Keratinocyte (primary cell): ENCODE results near the gene ATF5. TPM values are rescaled to one million over a fixed set of nuclear protein-coding genes. Genes with fewer than 3 reads are reported as not detected.

Source experiments
- DNase-seq: peaks from one replicate; pipeline ENCODE4 v3.0.0-alpha.2; 2011; ENCODE audit warnings: low read depth, missing footprints, low spot score
- FAIRE-seq: peaks from 2 replicates; lab custom pipeline; 2011; peaks lifted over from hg19 to GRCh38; lab: Jason Lieb, UNC
- H2AFZ ChIP-seq: 2 replicates; pipeline ENCODE4 v1.6.0; 2012; ENCODE audit warnings: low read length, control low read depth, inconsistent platforms; ENCODE audit not compliant: control insufficient read depth
- H3K27ac ChIP-seq: 2 replicates; pipeline ENCODE4 v1.5.1; 2011; ENCODE audit warnings: low read length; ENCODE audit not compliant: control insufficient read depth, insufficient read depth
- H3K27me3 ChIP-seq: 3 replicates; pipeline ENCODE4 v1.6.0; 2011; ENCODE audit warnings: low read length; ENCODE audit not compliant: control insufficient read depth, insufficient read depth; ENCODE audit errors: extremely low read depth
- H3K36me3 ChIP-seq, 2 experiments: 2 replicates in 1 of 2; 3 replicates in 1 of 2; pipeline ENCODE4 v1.5.1; 2011; ENCODE audit warnings: low read length in 2 of 2, mild to moderate bottlenecking in 1 of 2; ENCODE audit not compliant: control insufficient read depth in 2 of 2, insufficient read depth in 2 of 2; ENCODE audit errors: extremely low read depth in 1 of 2
- H3K4me1 ChIP-seq: 3 replicates; pipeline ENCODE4 v1.5.1; 2011; ENCODE audit warnings: low read length; ENCODE audit not compliant: control insufficient read depth, insufficient read depth; ENCODE audit errors: extremely low read depth
- H3K4me2 ChIP-seq: 3 replicates; pipeline ENCODE4 v1.6.0; 2011; ENCODE audit warnings: low read depth, low read length; ENCODE audit not compliant: control insufficient read depth, insufficient read depth; ENCODE audit errors: extremely low read depth
- H3K4me3 ChIP-seq, 3 experiments: fragments of 200-600 bp in 1 of 3; sonication (generic) in 1 of 3; 2 replicates in 2 of 3; 3 replicates in 1 of 3; pipeline ENCODE4 v1.5.1; 2011 to 2016; ENCODE audit warnings: low read length in 3 of 3, mild to moderate bottlenecking in 3 of 3, control low read depth in 2 of 3, inconsistent platforms in 1 of 3, low read depth in 1 of 3, mixed read lengths in 1 of 3, mixed run types in 1 of 3, moderate library complexity in 1 of 3; ENCODE audit not compliant: control insufficient read depth in 2 of 3, insufficient read depth in 2 of 3; ENCODE audit errors: extremely low read depth in 1 of 3
- H3K79me2 ChIP-seq: 2 replicates; pipeline ENCODE4 v1.6.0; 2012; ENCODE audit warnings: low read length; ENCODE audit not compliant: control insufficient read depth, insufficient read depth
- H3K9ac ChIP-seq: 3 replicates; pipeline ENCODE4 v1.6.0; 2011; ENCODE audit warnings: low read length; ENCODE audit not compliant: control insufficient read depth, insufficient read depth; ENCODE audit errors: extremely low read depth
- H3K9me1 ChIP-seq: 3 replicates; pipeline ENCODE4 v1.6.0; 2011; ENCODE audit warnings: low read length; ENCODE audit not compliant: control insufficient read depth, insufficient read depth; ENCODE audit errors: extremely low read depth
- H3K9me3 ChIP-seq: 2 replicates; pipeline ENCODE4 v1.5.1; 2012; ENCODE audit warnings: low read depth, low read length; ENCODE audit not compliant: control insufficient read depth
- H4K20me1 ChIP-seq: 3 replicates; pipeline ENCODE4 v1.6.0; 2011; ENCODE audit warnings: low read length; ENCODE audit not compliant: control insufficient read depth, insufficient read depth; ENCODE audit errors: extremely low read depth
- CTCF ChIP-seq, 3 experiments: IDR thresholded peaks in 1 of 3; conservative IDR thresholded peaks in 1 of 3; optimal IDR thresholded peaks in 1 of 3; 2 replicates in 2 of 3; 3 replicates in 1 of 3; pipeline versions ENCODE3 to v1.5.1; 2011; ENCODE audit warnings: low read length in 3 of 3, mild to moderate bottlenecking in 3 of 3, moderate library complexity in 2 of 3, control low read depth in 1 of 3, inconsistent platforms in 1 of 3; ENCODE audit not compliant: insufficient read depth in 2 of 3; ENCODE audit errors: extremely low read depth in 1 of 3
- EZH2 ChIP-seq: IDR thresholded peaks from one replicate; pipeline ENCODE4 v1.6.1; 2012; ENCODE audit warnings: inconsistent platforms, mild to moderate bottlenecking, low read length, moderate library complexity
- dilution Hi-C: fragments of 300-500 bp; cut with MboI; formaldehyde crosslinking; loops from one replicate; pipeline ENCODE4 v1.7.0; 2020; ENCODE audit warnings: low sequenced_read_pairs; ENCODE audit not compliant: extremely low pct_ligation_motif_present
- polyA plus RNA-seq, 5 experiments: library from polyadenylated mRNA; depleted of rRNA in 3 of 5; stranded (reverse) in 3 of 5; stranded (forward) in 1 of 5; unstranded in 1 of 5; fragments of >200 nt; gene quantifications; 1 replicate in 1 of 5; 2 replicates in 3 of 5; 3 replicates in 1 of 5; pipeline versions ENCODE4 v1.2.1 to v1.2.3, GENCODE V29; 2011 to 2012; ENCODE audit warnings: missing spikeins in 2 of 5, low read depth in 1 of 5, low replicate concordance in 1 of 5

ATF5 gene
- polyA plus RNA-seq, 1 donor (not counting 4 experiments of a cell fraction or from before 2014, with no cell fraction given): 6.0 TPM

- no peak overlapping the region for H3K4me2 ChIP-seq
- H2AFZ ChIP-seq: no peak overlapping the region
- FAIRE-seq (no peak), DNase-seq (no peak)
- no peaks in the 10 kb centered on the region for H3K9me1 ChIP-seq
- H4K20me1 ChIP-seq: no peaks in the 10 kb centered on the region
- peaks cover 0 to 5% of the 10 kb centered on the region in 2 experiments for H3K36me3 ChIP-seq
- no peak overlapping the region for H3K4me3 ChIP-seq
- H3K9me3 ChIP-seq: no peaks in the 10 kb centered on the region
- H3K27me3 ChIP-seq: no peaks in the 10 kb centered on the region
- dilution Hi-C loops: no loop called here
- no peak overlapping the region for H3K9ac ChIP-seq
- peaks cover 6% of the 10 kb centered on the region for H3K79me2 ChIP-seq
- TF ChIP-seq EZH2 (no peak), CTCF (optimal IDR thresholded peaks at IDR 0.05 in 1 of 3, IDR thresholded peaks at IDR 0.05 in 1 of 3, conservative IDR thresholded peaks at IDR 0.05 in 1 of 3; ENCODE audit: extremely low read depth in 1 of 3, insufficient read depth in 2 of 3, low read length in 3 of 3) (no peak)
- H3K4me1 ChIP-seq: peaks cover 9% of the 10 kb centered on the region
- no peak overlapping the region for H3K27ac ChIP-seq
Measured at GRCh38 chr19:49933643-49934042, 4.6 kb downstream of the ATF5 start.

- TF ChIP-seq CTCF (optimal IDR thresholded peaks at IDR 0.05 in 1 of 3, IDR thresholded peaks at IDR 0.05 in 1 of 3, conservative IDR thresholded peaks at IDR 0.05 in 1 of 3; ENCODE audit: extremely low read depth in 1 of 3, insufficient read depth in 2 of 3, low read length in 3 of 3): no peak
- no peak for TF ChIP-seq EZH2
- Histone ChIP-seq H3K79me2 (no peaks in the 10 kb centered on the region), H3K9me3 (no peaks in the 10 kb centered on the region), H3K27me3 (no peaks in the 10 kb centered on the region), H4K20me1 (no peaks in the 10 kb centered on the region), H3K36me3 (peaks cover 0 to 5% of the 10 kb centered on the region in 2 experiments), H3K4me3 (no peak overlapping the region), H3K9me1 (no peaks in the 10 kb centered on the region), H3K4me2 (no peak overlapping the region), H2AFZ (no peak overlapping the region), H3K27ac (no peak overlapping the region), H3K4me1 (peaks cover 8% of the 10 kb centered on the region), H3K9ac (no peak overlapping the region)
- dilution Hi-C loops: no loop called here
- DNase-seq (no peak), FAIRE-seq (no peak)
Measured at GRCh38 chr19:49936549-49936948, 7.5 kb downstream of the ATF5 start.
